HG02763 (cell line): ENCODE results near the gene GNAQ.

Source experiments
- ATAC-seq: cut with Tn5 transposase; IDR thresholded peaks from one replicate; pipeline ENCODE4 v1.9.1; 2021; ENCODE audit warnings: mild to moderate bottlenecking, moderate library complexity; ENCODE audit not compliant: unreplicated experiment

Gene GNAQ

GRCh38 chr9:77851882-77852595 is 179.6 kb downstream of the GNAQ start:
- ATAC-seq, result no peak

GRCh38 chr9:77848897-77849296 is 182.7 kb downstream of the GNAQ start:
- no peak for ATAC-seq

GRCh38 chr9:77848404-77848803 is 183.2 kb downstream of the GNAQ start:
- no peak for ATAC-seq

- ATAC-seq, result no peak
Measured at GRCh38 chr9:77847626-77848025, 184.0 kb downstream of the GNAQ start.

- ATAC-seq, result no peak
Measured at GRCh38 chr9:77847059-77847499, 184.5 kb downstream of the GNAQ start.

GRCh38 chr9:77844415-77844814 is 187.2 kb downstream of the GNAQ start:
- no peak for ATAC-seq

GRCh38 chr9:77843871-77844155 is 187.8 kb downstream of the GNAQ start:
- ATAC-seq, result no peak

GRCh38 chr9:77843076-77843870 is 188.3 kb downstream of the GNAQ start:
- ATAC-seq, result no peak

- ATAC-seq, result peak; percentile 79
Measured at GRCh38 chr9:77841739-77842386, 189.7 kb downstream of the GNAQ start.

GRCh38 chr9:77839459-77840140 is 192.0 kb downstream of the GNAQ start:
- ATAC-seq, result no peak

- no peak for ATAC-seq
Measured at GRCh38 chr9:77838986-77839385, 192.6 kb downstream of the GNAQ start.

GRCh38 chr9:77834898-77835488 is 196.6 kb downstream of the GNAQ start:
- ATAC-seq, result no peak

GRCh38 chr9:77833561-77834429 is 197.8 kb downstream of the GNAQ start:
- no peak for ATAC-seq

GRCh38 chr9:77832639-77833038 is 199.0 kb downstream of the GNAQ start:
- no peak for ATAC-seq

GRCh38 chr9:77831781-77832180 is 199.8 kb downstream of the GNAQ start:
- no peak for ATAC-seq

GRCh38 chr9:77830618-77831285 is 200.9 kb downstream of the GNAQ start:
- ATAC-seq, result no peak

- no peak for ATAC-seq
Measured at GRCh38 chr9:77829420-77829819, 202.2 kb downstream of the GNAQ start.

- no peak for ATAC-seq
Measured at GRCh38 chr9:77827104-77827784, 204.4 kb downstream of the GNAQ start.

- no peak for ATAC-seq
Measured at GRCh38 chr9:77826621-77827020, 205.0 kb downstream of the GNAQ start.
